HG03097 (cell line): ENCODE data around the gene IFT80.
A peak's percentile ranks its signal among the peaks of the same experiment; 100 is the strongest.
"Not testable (repeated sequence)": the region's sequence is repeated elsewhere in the genome, so short reads cannot be mapped to it uniquely, and the experiment has no call there.

Experiments used
- ATAC-seq: cut with Tn5 transposase; IDR thresholded peaks from one replicate; pipeline ENCODE4 v1.9.1; 2021; ENCODE audit not compliant: unreplicated experiment, low FRiP score

IFT80 gene

GRCh38 chr3:160369784-160370183, 29.2 kb downstream of the IFT80 start:
- ATAC-seq: no peak

GRCh38 chr3:160368804-160369203, 30.2 kb downstream of the IFT80 start:
- peak; percentile 83 for ATAC-seq

GRCh38 chr3:160365869-160366522, 33.0 kb downstream of the IFT80 start:
- no peak for ATAC-seq

- not testable (repeated sequence) for ATAC-seq
Observed at GRCh38 chr3:160362896-160363295, 36.1 kb downstream of the IFT80 start.

GRCh38 chr3:160355826-160356225, 43.2 kb downstream of the IFT80 start:
- no peak for ATAC-seq

- ATAC-seq: no peak
Observed at GRCh38 chr3:160346511-160346910, 52.5 kb downstream of the IFT80 start.

- ATAC-seq: no peak
Observed at GRCh38 chr3:160343132-160343531, 55.9 kb downstream of the IFT80 start.

- ATAC-seq: no peak
Observed at GRCh38 chr3:160340351-160340750, 58.7 kb downstream of the IFT80 start.

GRCh38 chr3:160331127-160331937, 67.7 kb downstream of the IFT80 start:
- ATAC-seq: no peak

GRCh38 chr3:160330690-160331089, 68.3 kb downstream of the IFT80 start:
- no peak for ATAC-seq

- no peak for ATAC-seq
Observed at GRCh38 chr3:160330109-160330508, 68.9 kb downstream of the IFT80 start.

GRCh38 chr3:160326286-160326685, 72.7 kb downstream of the IFT80 start:
- not testable (repeated sequence) for ATAC-seq

GRCh38 chr3:160321821-160322220, 77.2 kb downstream of the IFT80 start:
- not testable (repeated sequence) for ATAC-seq

- ATAC-seq: no peak
Observed at GRCh38 chr3:160319322-160319721, 79.7 kb downstream of the IFT80 start.

GRCh38 chr3:160314995-160315394, 84.0 kb downstream of the IFT80 start:
- ATAC-seq: no peak

GRCh38 chr3:160312014-160312624, 86.9 kb downstream of the IFT80 start:
- no peak for ATAC-seq

- no peak for ATAC-seq
Observed at GRCh38 chr3:160302806-160303205, 96.2 kb downstream of the IFT80 start.

GRCh38 chr3:160296591-160296990, 102.4 kb downstream of the IFT80 start:
- no peak for ATAC-seq

- ATAC-seq: no peak
Observed at GRCh38 chr3:160291909-160292299, 107.1 kb downstream of the IFT80 start.

- no peak for ATAC-seq
Observed at GRCh38 chr3:160291290-160291908, 107.6 kb downstream of the IFT80 start.

GRCh38 chr3:160287666-160288065, 111.4 kb downstream of the IFT80 start:
- ATAC-seq: no peak
